HCT116 (cell line): ENCODE measurements around the gene EEF1AKMT2. TPM values are rescaled to one million over a fixed set of nuclear protein-coding genes. Genes with fewer than 3 reads are reported as not detected.

Experiments
- ATAC-seq: fragments of 200-7000 bp; cut with Tn5 transposase; 2 replicates; pipeline ENCODE4 v1.9.1; 2020; ENCODE audit warnings: mild to moderate bottlenecking, moderate library complexity
- BruUV-seq: library from RNA; stranded (reverse); fragments of 400-500 nt; replicated peaks from 2 replicates; lab custom pipeline; 2021; lab: Mats Ljungman, UMichigan
- CTCF ChIA-PET: fragments of 300-600 bp; sonication (Branson Sonifier 250); formaldehyde crosslinking; loops from one replicate; lab custom pipeline; 2021; ENCODE audit warnings: antibody characterized with exemption; lab: Charles Lee
- POLR2A ChIA-PET: fragments of 300-600, 350-600 bp; sonication (Branson Sonifier 250); formaldehyde crosslinking; loops from one replicate; lab custom pipeline; 2021; ENCODE audit warnings: antibody characterized with exemption; lab: Charles Lee
- RAD21 ChIA-PET, 2 experiments: fragments of 300-600 bp; sonication (Branson Sonifier 250); formaldehyde crosslinking; loops; one replicate each; lab custom pipeline; 2023; ENCODE audit warnings: low total read pairs in 2 of 2; ENCODE audit not compliant: uncharacterized antibody in 2 of 2, unreplicated experiment in 2 of 2, low non-redundant PET in 1 of 2; lab: Charles Lee
- DNase-seq: peaks from one replicate; pipeline ENCODE4 v3.0.0-alpha.2; 2010; ENCODE audit warnings: low read depth, low spot score
- H2AFZ ChIP-seq: fragments of 200-600 bp; shearing (Covaris generic), sonication (generic); 2 replicates; pipeline ENCODE4 v1.6.1; 2017; ENCODE audit warnings: low read depth, mixed run types, mixed read lengths, antibody characterized with exemption, low read length; ENCODE audit not compliant: poor library complexity, severe bottlenecking
- H3K27ac ChIP-seq: 2 replicates; pipeline ENCODE4 v1.5.1; 2012; ENCODE audit warnings: low read depth, low read length
- H3K27me3 ChIP-seq: fragments of 200-600 bp; sonication (generic); 2 replicates; pipeline ENCODE4 v1.6.1; 2016; ENCODE audit warnings: mixed run types, low read length, mixed read lengths; ENCODE audit not compliant: insufficient read depth
- H3K36me3 ChIP-seq, 2 experiments: fragments of 200-500 bp in 1 of 2; fragments of 200-600 bp in 1 of 2; sonication (Bioruptor generic) in 1 of 2; sonication (generic) in 1 of 2; 2 replicates each; pipeline versions ENCODE4 v1.5.1 to v1.6.1; 2014 to 2016; ENCODE audit warnings: low read length in 2 of 2, inconsistent platforms in 1 of 2, mixed read lengths in 1 of 2, mixed run types in 1 of 2; ENCODE audit not compliant: insufficient read depth in 2 of 2, control insufficient read depth in 1 of 2
- H3K4me1 ChIP-seq, 2 experiments: fragments of 200-600 bp in 1 of 2; sonication (generic) in 1 of 2; 2 replicates each; pipeline versions ENCODE4 v1.5.1 to v1.6.1; 2012 to 2017; ENCODE audit warnings: low read length in 2 of 2, inconsistent platforms in 1 of 2, mild to moderate bottlenecking in 1 of 2, mixed read lengths in 1 of 2, mixed run types in 1 of 2, moderate library complexity in 1 of 2; ENCODE audit not compliant: insufficient read depth in 2 of 2, control insufficient read depth in 1 of 2
- H3K4me2 ChIP-seq: fragments of 200-600 bp; sonication (generic); 2 replicates; pipeline ENCODE4 v1.6.1; 2017; ENCODE audit warnings: mixed run types, low read length, mixed read lengths
- H3K4me3 ChIP-seq, 2 experiments: fragments of 200-600 bp in 1 of 2; sonication (generic) in 1 of 2; replicated peaks in 1 of 2; 2 replicates each; pipeline ENCODE4 v1.5.1; 2011 to 2016; ENCODE audit warnings: low read length in 2 of 2, control low read depth in 1 of 2, low read depth in 1 of 2, mild to moderate bottlenecking in 1 of 2, mixed read lengths in 1 of 2, mixed run types in 1 of 2
- H3K79me2 ChIP-seq: fragments of 200-600 bp; sonication (generic); 2 replicates; pipeline ENCODE4 v1.6.1; 2017; ENCODE audit warnings: mild to moderate bottlenecking, mixed run types, low read length, moderate library complexity, mixed read lengths; ENCODE audit not compliant: insufficient read depth
- H3K9ac ChIP-seq: fragments of 200-600 bp; sonication (generic); 2 replicates; pipeline ENCODE4 v1.6.1; 2016; ENCODE audit warnings: low read length, mixed read lengths
- H3K9me2 ChIP-seq: fragments of 200-600 bp; sonication (generic), shearing (Covaris generic); 2 replicates; pipeline ENCODE4 v1.6.1; 2017; ENCODE audit warnings: mixed run types, mild to moderate bottlenecking, moderate library complexity; ENCODE audit not compliant: insufficient read depth
- H3K9me3 ChIP-seq, 2 experiments: fragments of 200-500 bp in 1 of 2; fragments of 200-600 bp in 1 of 2; sonication (Bioruptor generic) in 1 of 2; sonication (generic) in 1 of 2; 2 replicates each; pipeline ENCODE4 v1.6.1; 2014 to 2017; ENCODE audit warnings: low read length in 2 of 2, mixed read lengths in 2 of 2, inconsistent platforms in 1 of 2, low read depth in 1 of 2, mild to moderate bottlenecking in 1 of 2, mixed run types in 1 of 2, moderate library complexity in 1 of 2; ENCODE audit not compliant: control insufficient read depth in 1 of 2, insufficient read depth in 1 of 2
- H4K20me1 ChIP-seq: fragments of 200-600 bp; sonication (generic), shearing (Covaris generic); 2 replicates; pipeline ENCODE4 v1.6.1; 2017; ENCODE audit warnings: mixed run types, mild to moderate bottlenecking, moderate library complexity; ENCODE audit not compliant: insufficient read depth
- CBX3 ChIP-seq: IDR thresholded peaks from 2 replicates; pipeline ENCODE4 v1.6.1; 2012; ENCODE audit warnings: low read depth
- CEBPB ChIP-seq: IDR thresholded peaks from 2 replicates; pipeline ENCODE4 v1.6.1; 2012; ENCODE audit warnings: low read depth
- ELF1 ChIP-seq: IDR thresholded peaks from 2 replicates; pipeline ENCODE4 v1.6.1; 2012; ENCODE audit warnings: low read depth, borderline replicate concordance
- EZH2 ChIP-seq: fragments of 200-600 bp; sonication (generic); IDR thresholded peaks from 2 replicates; pipeline ENCODE4 v1.6.1; 2017; ENCODE audit warnings: antibody characterized with exemption, mixed run types
- JUND ChIP-seq: IDR thresholded peaks from 2 replicates; pipeline ENCODE4 v1.6.1; 2012
- MAX ChIP-seq: IDR thresholded peaks from 2 replicates; pipeline ENCODE4 v1.6.1; 2012
- RAD21 ChIP-seq: IDR thresholded peaks from 2 replicates; pipeline ENCODE4 v1.6.1; 2012; ENCODE audit warnings: low read depth, mild to moderate bottlenecking
- SIN3A ChIP-seq: IDR thresholded peaks from 2 replicates; pipeline ENCODE4 v1.6.1; 2012; ENCODE audit warnings: low read depth
- SP1 ChIP-seq: IDR thresholded peaks from 2 replicates; pipeline ENCODE4 v1.6.1; 2012; ENCODE audit warnings: low read depth
- SRF ChIP-seq: IDR thresholded peaks from 2 replicates; pipeline ENCODE4 v1.6.1; 2012; ENCODE audit warnings: low read depth
- ZFX ChIP-seq: fragments of 450-650 bp; IDR thresholded peaks from 2 replicates; pipeline ENCODE4 v1.6.1; 2017
- ZNF274 ChIP-seq: fragments of 200-500 bp; sonication (Bioruptor generic); IDR thresholded peaks from 2 replicates; pipeline ENCODE4 v1.6.1; 2014; ENCODE audit warnings: mild to moderate bottlenecking, low read depth, low read length, inconsistent platforms
- intact Hi-C: fragments of 100-400 bp; cut with micrococcal nuclease; formaldehyde crosslinking; loops from 2 replicates; pipeline ENCODE4 v1.10.0; 2022
- total RNA-seq: library from RNA; stranded (reverse); gene quantifications from one replicate; pipeline ENCODE4 v1.2.1, GENCODE V29; 2021; ENCODE audit not compliant: unreplicated experiment
- TF ChIP-seq, protein P1 (sequence below), 3 experiments: fragments of 200-600 bp in 1 of 3; sonication (generic) in 1 of 3; IDR thresholded peaks in 2 of 3; conservative IDR thresholded peaks in 1 of 3; 2 replicates each; pipeline ENCODE4 v1.5.1; 2012 to 2017; ENCODE audit warnings: low read depth in 2 of 3, low read length in 2 of 3, antibody characterized with exemption in 1 of 3, borderline replicate concordance in 1 of 3, control low read depth in 1 of 3, mild to moderate bottlenecking in 1 of 3, mixed read lengths in 1 of 3, mixed run types in 1 of 3, moderate library complexity in 1 of 3; ENCODE audit not compliant: insufficient read depth in 1 of 3
- TF ChIP-seq, protein P2 (sequence below): IDR thresholded peaks from 2 replicates; pipeline ENCODE4 v1.6.1; 2012

EEF1AKMT2 gene
- total RNA-seq, 1 experiment from 2014 or later: 39.6 TPM

DNA sequence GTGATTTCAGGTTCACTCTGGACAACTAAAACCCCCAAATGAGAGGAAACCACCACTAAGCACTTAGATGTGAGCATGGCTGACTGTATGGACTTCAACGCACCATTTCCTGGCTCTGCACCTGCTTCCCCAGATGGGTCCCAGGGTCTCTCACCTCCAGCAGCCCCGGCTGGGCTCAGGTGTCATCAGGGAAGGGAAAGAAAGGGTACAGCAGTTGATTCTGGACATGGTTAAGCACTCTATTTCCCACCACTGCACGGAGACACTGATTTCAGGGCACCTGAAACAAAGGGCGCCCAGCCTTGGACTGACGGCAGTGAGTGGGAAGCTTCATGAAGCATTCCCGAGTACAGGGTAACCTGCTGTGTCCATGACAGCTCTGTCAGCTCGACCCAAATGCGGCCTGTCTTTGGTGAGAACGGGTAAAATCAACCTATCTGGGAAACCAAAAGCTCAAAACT lies 66.5 kb downstream of the EEF1AKMT2 start (continued):
- no peak for TF ChIP-seq SP1
- TF ChIP-seq, protein P1, sequence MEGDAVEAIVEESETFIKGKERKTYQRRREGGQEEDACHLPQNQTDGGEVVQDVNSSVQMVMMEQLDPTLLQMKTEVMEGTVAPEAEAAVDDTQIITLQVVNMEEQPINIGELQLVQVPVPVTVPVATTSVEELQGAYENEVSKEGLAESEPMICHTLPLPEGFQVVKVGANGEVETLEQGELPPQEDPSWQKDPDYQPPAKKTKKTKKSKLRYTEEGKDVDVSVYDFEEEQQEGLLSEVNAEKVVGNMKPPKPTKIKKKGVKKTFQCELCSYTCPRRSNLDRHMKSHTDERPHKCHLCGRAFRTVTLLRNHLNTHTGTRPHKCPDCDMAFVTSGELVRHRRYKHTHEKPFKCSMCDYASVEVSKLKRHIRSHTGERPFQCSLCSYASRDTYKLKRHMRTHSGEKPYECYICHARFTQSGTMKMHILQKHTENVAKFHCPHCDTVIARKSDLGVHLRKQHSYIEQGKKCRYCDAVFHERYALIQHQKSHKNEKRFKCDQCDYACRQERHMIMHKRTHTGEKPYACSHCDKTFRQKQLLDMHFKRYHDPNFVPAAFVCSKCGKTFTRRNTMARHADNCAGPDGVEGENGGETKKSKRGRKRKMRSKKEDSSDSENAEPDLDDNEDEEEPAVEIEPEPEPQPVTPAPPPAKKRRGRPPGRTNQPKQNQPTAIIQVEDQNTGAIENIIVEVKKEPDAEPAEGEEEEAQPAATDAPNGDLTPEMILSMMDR (IDR thresholded peaks at IDR 0.05 in 2 of 3, conservative IDR thresholded peaks at IDR 0.05 in 1 of 3; ENCODE audit: borderline replicate concordance in 1 of 3, insufficient read depth in 1 of 3, low read depth in 2 of 3, low read length in 2 of 3): no peak
- no peak for TF ChIP-seq SRF
- no peak for TF ChIP-seq ZNF274
- TF ChIP-seq ZFX: no peak
- TF ChIP-seq RAD21: no peak
- no peak for TF ChIP-seq EZH2
- no peak for TF ChIP-seq MAX
- no peak for TF ChIP-seq CBX3
- TF ChIP-seq JUND: no peak
- TF ChIP-seq, protein P2, sequence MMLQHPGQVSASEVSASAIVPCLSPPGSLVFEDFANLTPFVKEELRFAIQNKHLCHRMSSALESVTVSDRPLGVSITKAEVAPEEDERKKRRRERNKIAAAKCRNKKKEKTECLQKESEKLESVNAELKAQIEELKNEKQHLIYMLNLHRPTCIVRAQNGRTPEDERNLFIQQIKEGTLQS: no peak
- no peak for TF ChIP-seq CEBPB
- no peak for TF ChIP-seq ELF1

DNA sequence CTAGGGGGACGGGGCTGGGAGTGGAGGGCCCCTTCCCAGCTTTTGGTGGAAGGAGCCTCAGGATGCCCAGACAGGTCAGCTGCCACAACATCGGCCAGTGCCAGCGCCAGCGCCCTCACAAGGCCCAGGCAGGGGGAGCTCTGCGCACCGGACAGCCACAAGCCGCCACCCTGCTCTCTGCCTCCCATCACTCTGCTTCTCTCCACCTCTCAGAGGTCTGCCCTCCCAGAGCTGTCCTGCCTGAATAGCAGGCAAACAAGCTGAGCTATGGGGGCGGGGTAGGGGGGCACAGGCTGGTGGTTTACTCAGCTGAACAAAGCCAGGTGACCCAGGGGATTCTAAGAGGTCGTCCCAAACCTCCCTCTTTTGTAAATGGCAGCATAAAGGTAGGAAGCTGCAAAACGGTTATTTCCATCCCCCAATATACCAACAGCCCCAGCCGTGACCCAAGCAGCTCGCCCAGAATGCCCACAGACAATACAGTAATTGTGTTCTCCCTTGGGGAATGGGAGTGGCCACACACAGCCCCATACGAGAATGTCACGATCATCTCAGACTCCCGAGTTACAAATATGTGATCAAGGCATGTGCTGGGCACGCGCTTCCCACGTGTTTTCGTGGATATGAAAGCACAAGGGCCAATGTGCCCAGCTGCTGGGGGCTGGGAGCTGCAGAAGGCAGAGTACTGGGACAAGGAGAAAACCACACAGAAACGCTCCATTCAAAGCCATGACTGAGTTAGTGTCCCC lies 67.2 kb downstream of the EEF1AKMT2 start:
- ChIA-PET RAD21 (no interaction called here), CTCF (interaction anchor here (2.1 kb wide), 1 partner anchor 17 kb away, joined by 10 read pairs; no protein-coding TSS in a partner anchor), POLR2A (no interaction called here)
- H3K9me2 ChIP-seq: no peaks in the 10 kb centered on the region
- no peaks in the 10 kb centered on the region for H3K36me3 ChIP-seq
- H3K27ac ChIP-seq: no peak overlapping the region
- DNase-seq (no peak), ATAC-seq (peak; percentile 41)
- no peak for TF ChIP-seq CEBPB
- TF ChIP-seq, protein P1 (IDR thresholded peaks at IDR 0.05 in 2 of 3, conservative IDR thresholded peaks at IDR 0.05 in 1 of 3; ENCODE audit: borderline replicate concordance in 1 of 3, insufficient read depth in 1 of 3, low read depth in 2 of 3, low read length in 2 of 3): no peak
- no peak for TF ChIP-seq RAD21
- no peak for TF ChIP-seq SIN3A
- TF ChIP-seq SP1: no peak
- no peak for TF ChIP-seq JUND
- H3K9me3 ChIP-seq: no peaks in the 10 kb centered on the region
- H3K4me1 ChIP-seq: peaks cover 0 to 18% of the 10 kb centered on the region in 2 experiments; a peak in 1 of 4 replicates
- H3K4me3 ChIP-seq: no peak overlapping the region
- no peaks in the 10 kb centered on the region for H4K20me1 ChIP-seq
- H3K79me2 ChIP-seq: no peaks in the 10 kb centered on the region
- no peak overlapping the region for H3K4me2 ChIP-seq
- H3K9ac ChIP-seq: no peak overlapping the region
- intact Hi-C loops: no loop called here
- no peak overlapping the region for H2AFZ ChIP-seq
- no peaks in the 10 kb centered on the region for H3K27me3 ChIP-seq
- no TSS peak for BruUV-seq
